ENCODE measurements around the gene GSG1L.
"Not testable (repeated sequence)": the region's sequence is repeated elsewhere in the genome, so short reads cannot be mapped to it uniquely, and the experiment has no call there.

The GSG1L gene

GRCh38 chr16:27899736-27900135 is 163.8 kb downstream of the GSG1L start:
- DNase-seq (ENCODE audit: low spot score), result no peak

- DNase-seq (ENCODE audit: low spot score), result no peak
Measured at GRCh38 chr16:27894386-27894785, 169.1 kb downstream of the GSG1L start.

- DNase-seq (ENCODE audit: low spot score), result no peak
Measured at GRCh38 chr16:27892879-27893278, 170.6 kb downstream of the GSG1L start.

- no peak for DNase-seq (ENCODE audit: low spot score)
Measured at GRCh38 chr16:27890866-27891265, 172.6 kb downstream of the GSG1L start.

GRCh38 chr16:27890006-27890405 is 173.5 kb downstream of the GSG1L start:
- DNase-seq (ENCODE audit: low spot score), result no peak

- no peak for DNase-seq (ENCODE audit: low spot score)
Measured at GRCh38 chr16:27883576-27883975, 179.9 kb downstream of the GSG1L start.

- DNase-seq (ENCODE audit: low spot score), result no peak
Measured at GRCh38 chr16:27880287-27880686, 183.2 kb downstream of the GSG1L start.

- DNase-seq (ENCODE audit: low spot score), result no peak
Measured at GRCh38 chr16:27879601-27880247, 183.8 kb downstream of the GSG1L start.

- DNase-seq (ENCODE audit: low spot score), result not testable (repeated sequence)
Measured at GRCh38 chr16:27872627-27873026, 190.9 kb downstream of the GSG1L start.

GRCh38 chr16:27870116-27870798 is 193.3 kb downstream of the GSG1L start:
- no peak for DNase-seq (ENCODE audit: low spot score)

- no peak for DNase-seq (ENCODE audit: low spot score)
Measured at GRCh38 chr16:27869411-27869810, 194.1 kb downstream of the GSG1L start.

- DNase-seq (ENCODE audit: low spot score), result no peak
Measured at GRCh38 chr16:27868180-27868579, 195.3 kb downstream of the GSG1L start.

GRCh38 chr16:27867122-27868110 is 196.1 kb downstream of the GSG1L start:
- peak; percentile 77 for DNase-seq (ENCODE audit: low spot score)

GRCh38 chr16:27863377-27863776 is 200.1 kb downstream of the GSG1L start:
- DNase-seq (ENCODE audit: low spot score), result no peak

- DNase-seq (ENCODE audit: low spot score), result no peak
Measured at GRCh38 chr16:27862953-27863352, 200.6 kb downstream of the GSG1L start.

- no peak for DNase-seq (ENCODE audit: low spot score)
Measured at GRCh38 chr16:27860091-27860490, 203.4 kb downstream of the GSG1L start.

GRCh38 chr16:27859020-27859419 is 204.5 kb downstream of the GSG1L start:
- no peak for DNase-seq (ENCODE audit: low spot score)

- DNase-seq (ENCODE audit: low spot score), result no peak
Measured at GRCh38 chr16:27853651-27854050, 209.9 kb downstream of the GSG1L start.

GRCh38 chr16:27853101-27853500 is 210.4 kb downstream of the GSG1L start:
- DNase-seq (ENCODE audit: low spot score), result no peak

- DNase-seq (ENCODE audit: low spot score), result no peak
Measured at GRCh38 chr16:27852681-27853080, 210.8 kb downstream of the GSG1L start.

- no peak for DNase-seq (ENCODE audit: low spot score)
Measured at GRCh38 chr16:27852116-27852515, 211.4 kb downstream of the GSG1L start.

GRCh38 chr16:27851586-27851985 is 211.9 kb downstream of the GSG1L start:
- DNase-seq (ENCODE audit: low spot score), result no peak

- no peak for DNase-seq (ENCODE audit: low spot score)
Measured at GRCh38 chr16:27849621-27850020, 213.9 kb downstream of the GSG1L start.

All from NAMALWA (cell line).